ENCODE measurements around the gene TMEM250.
A peak's percentile ranks its signal among the peaks of the same experiment; 100 is the strongest.

The TMEM250 gene

GRCh38 chr9:136141682-136142413, 23.2 kb upstream of the TMEM250 start:
- Histone ChIP-seq H3K27ac (peak overlapping the region; percentile 24; the same call in 1 of the 2 replicates), H3K27me3 (ENCODE audit: insufficient read depth, low read depth, severe bottlenecking) (no peaks in the 10 kb centered on the region), H3K4me3 (ENCODE audit: low read depth, low read length) (no peak overlapping the region), H3K36me3 (no peaks in the 10 kb centered on the region), H3K9me3 (ENCODE audit: severe bottlenecking) (no peaks in the 10 kb centered on the region)
- TF ChIP-seq, protein P1, sequence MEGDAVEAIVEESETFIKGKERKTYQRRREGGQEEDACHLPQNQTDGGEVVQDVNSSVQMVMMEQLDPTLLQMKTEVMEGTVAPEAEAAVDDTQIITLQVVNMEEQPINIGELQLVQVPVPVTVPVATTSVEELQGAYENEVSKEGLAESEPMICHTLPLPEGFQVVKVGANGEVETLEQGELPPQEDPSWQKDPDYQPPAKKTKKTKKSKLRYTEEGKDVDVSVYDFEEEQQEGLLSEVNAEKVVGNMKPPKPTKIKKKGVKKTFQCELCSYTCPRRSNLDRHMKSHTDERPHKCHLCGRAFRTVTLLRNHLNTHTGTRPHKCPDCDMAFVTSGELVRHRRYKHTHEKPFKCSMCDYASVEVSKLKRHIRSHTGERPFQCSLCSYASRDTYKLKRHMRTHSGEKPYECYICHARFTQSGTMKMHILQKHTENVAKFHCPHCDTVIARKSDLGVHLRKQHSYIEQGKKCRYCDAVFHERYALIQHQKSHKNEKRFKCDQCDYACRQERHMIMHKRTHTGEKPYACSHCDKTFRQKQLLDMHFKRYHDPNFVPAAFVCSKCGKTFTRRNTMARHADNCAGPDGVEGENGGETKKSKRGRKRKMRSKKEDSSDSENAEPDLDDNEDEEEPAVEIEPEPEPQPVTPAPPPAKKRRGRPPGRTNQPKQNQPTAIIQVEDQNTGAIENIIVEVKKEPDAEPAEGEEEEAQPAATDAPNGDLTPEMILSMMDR (IDR thresholded peaks at IDR 0.05; ENCODE audit: low read depth, low read length) = no peak
- DNase-seq = no peak

- Histone ChIP-seq H3K27ac (no peak overlapping the region), H3K27me3 (ENCODE audit: insufficient read depth, low read depth, severe bottlenecking) (no peaks in the 10 kb centered on the region), H3K9me3 (ENCODE audit: severe bottlenecking) (no peaks in the 10 kb centered on the region), H3K36me3 (no peaks in the 10 kb centered on the region), H3K4me3 (ENCODE audit: low read depth, low read length) (no peak overlapping the region)
- TF ChIP-seq, protein P1 (IDR thresholded peaks at IDR 0.05; ENCODE audit: low read depth, low read length) = no peak
- no peak for DNase-seq
Measured at GRCh38 chr9:136140966-136141365, 22.3 kb upstream of the TMEM250 start.

GRCh38 chr9:136140046-136140445, 21.4 kb upstream of the TMEM250 start:
- no peaks in the 10 kb centered on the region for H3K9me3 ChIP-seq (ENCODE audit: severe bottlenecking)
- TF ChIP-seq, protein P1 (IDR thresholded peaks at IDR 0.05; ENCODE audit: low read depth, low read length) = no peak

DNA sequence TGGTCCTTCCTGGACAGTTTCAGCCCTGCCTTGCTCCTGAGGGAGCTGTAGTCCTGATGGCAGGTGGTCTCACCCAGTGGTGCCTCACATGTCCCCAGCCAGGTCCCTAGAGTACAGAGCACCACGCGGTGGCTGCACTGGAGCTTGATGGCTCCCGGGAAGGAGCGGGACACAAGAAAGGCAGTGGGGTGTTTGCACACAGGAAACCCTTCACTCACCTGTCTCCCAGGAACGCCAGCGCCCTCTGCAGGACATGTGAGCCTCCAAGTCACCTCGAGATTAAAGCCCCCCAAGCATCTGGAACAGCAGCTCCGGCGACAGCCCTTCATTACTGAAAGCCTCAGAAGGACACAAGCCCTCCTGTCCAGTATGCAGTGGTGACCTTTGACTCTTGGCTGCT, 19.9 kb upstream of the TMEM250 start:
- H3K27ac ChIP-seq = no peak overlapping the region
- TF ChIP-seq, protein P1 (IDR thresholded peaks at IDR 0.05; ENCODE audit: low read depth, low read length) = peak; percentile 91
- H3K4me3 ChIP-seq (ENCODE audit: low read depth, low read length) = no peak overlapping the region
- no peaks in the 10 kb centered on the region for H3K9me3 ChIP-seq (ENCODE audit: severe bottlenecking)
- DNase-seq = peak; percentile 86
- H3K36me3 ChIP-seq = no peaks in the 10 kb centered on the region
- H3K27me3 ChIP-seq (ENCODE audit: insufficient read depth, low read depth, severe bottlenecking) = no peaks in the 10 kb centered on the region

More at GRCh38 chr9:136140046-136140445, 21.4 kb upstream of the TMEM250 start:
- Histone ChIP-seq H3K27ac (no peak overlapping the region), H3K27me3 (ENCODE audit: insufficient read depth, low read depth, severe bottlenecking) (no peaks in the 10 kb centered on the region), H3K4me3 (ENCODE audit: low read depth, low read length) (no peak overlapping the region), H3K36me3 (no peaks in the 10 kb centered on the region)
- no peak for DNase-seq

- no peak for DNase-seq
- no peak overlapping the region for H3K4me3 ChIP-seq (ENCODE audit: low read depth, low read length)
- TF ChIP-seq, protein P1 (IDR thresholded peaks at IDR 0.05; ENCODE audit: low read depth, low read length) = no peak
- no peaks in the 10 kb centered on the region for H3K27me3 ChIP-seq (ENCODE audit: insufficient read depth, low read depth, severe bottlenecking)
- H3K9me3 ChIP-seq (ENCODE audit: severe bottlenecking) = no peaks in the 10 kb centered on the region
- H3K36me3 ChIP-seq = no peaks in the 10 kb centered on the region
- H3K27ac ChIP-seq = no peak overlapping the region
Measured at GRCh38 chr9:136137321-136138265, 18.9 kb upstream of the TMEM250 start.
